Sciatic nerve (tissue), 2 donors: Measurements from ENCODE around the gene DNAH8. TPM values are rescaled to one million over a fixed set of nuclear protein-coding genes. Genes with fewer than 3 reads are reported as not detected.

ENCODE experiments used
- ATAC-seq: fragments of 200-7000 bp; cut with Tn5 transposase; one replicate; pipeline ENCODE4 v1.9.1; 2020; ENCODE audit warnings: mild to moderate bottlenecking, moderate library complexity
- DNase-seq: peaks from one replicate; pipeline ENCODE4 v3.0.0-alpha.2; 2020; ENCODE audit warnings: low spot score
- intact Hi-C: fragments of 100-400 bp; cut with DNase I; formaldehyde crosslinking; loops from one replicate; pipeline ENCODE4 v1.14.2; 2022
- total RNA-seq: library from RNA; stranded (reverse); fragmentation: NEBNext Ultra II Directional; extraction: Animal tissue kit (Norgen Biotek cat#: 25700); gene quantifications from one replicate; pipeline ENCODE4 v1.2.1, GENCODE V29; 2021
- donor health status: DM: no; HTN: no; CAD: no.
- donor health status: DM: no; HTN: no; CAD: no.

DNAH8 gene
- total RNA-seq, 1 donor from 2014 or later = 0.13 TPM

- ATAC-seq (no peak), DNase-seq (no peak)
- intact Hi-C loops = no loop called here
Observed at GRCh38 chr6:38814761-38815160, 99.7 kb downstream of the DNAH8 start.

DNA sequence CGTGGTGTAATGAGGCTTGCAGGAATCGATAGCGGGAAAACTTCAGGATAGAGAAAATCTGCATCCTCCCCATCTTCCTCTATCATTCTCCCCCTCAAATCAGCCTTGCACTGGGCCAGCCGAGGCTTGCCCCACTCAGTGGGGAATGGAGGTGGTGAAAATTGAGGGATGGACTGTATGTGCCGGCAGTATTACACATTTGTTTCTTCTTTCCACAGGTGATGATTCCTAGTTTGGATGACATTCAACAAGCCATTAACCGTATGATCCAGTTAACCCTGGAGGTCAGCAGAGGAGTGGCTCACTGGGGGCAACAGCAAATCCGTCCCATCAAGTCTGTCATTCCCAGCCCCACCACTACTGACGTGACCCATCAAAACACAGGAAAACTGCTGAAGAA lies 100.1 kb downstream of the DNAH8 start:
- DNase-seq (no peak), ATAC-seq (no peak)
- intact Hi-C loops = no loop called here

GRCh38 chr6:38818691-38819090 lies 103.6 kb downstream of the DNAH8 start:
- DNase-seq = no peak
- intact Hi-C loops = no loop called here

GRCh38 chr6:38822963-38823362 lies 107.9 kb downstream of the DNAH8 start:
- DNase-seq = no peak
- no peak for ATAC-seq
- intact Hi-C loops = no loop called here

More at GRCh38 chr6:38818691-38819090, 103.6 kb downstream of the DNAH8 start:
- no peak for ATAC-seq

GRCh38 chr6:38824243-38824894 lies 109.3 kb downstream of the DNAH8 start:
- ATAC-seq (no peak), DNase-seq (no peak)
- intact Hi-C loops = no loop called here

DNA sequence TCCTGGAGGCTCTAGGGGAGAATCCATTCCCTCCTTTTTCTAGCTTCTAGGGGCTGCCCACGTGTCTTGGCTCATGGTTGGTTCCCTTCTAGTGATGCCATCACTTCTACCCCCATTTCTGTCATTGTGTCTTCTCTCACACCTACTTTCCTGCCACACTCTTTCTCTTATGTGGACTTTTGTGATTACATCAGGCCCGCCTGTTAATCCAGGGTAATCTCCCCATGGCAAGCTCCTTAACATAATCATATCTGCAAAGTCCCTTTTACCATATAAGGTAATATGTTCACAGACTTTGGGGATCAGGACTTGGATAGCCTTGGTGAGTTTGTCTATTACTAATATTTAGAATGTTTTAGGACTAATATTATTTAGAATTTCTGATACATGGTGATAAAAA lies 111.9 kb downstream of the DNAH8 start:
- ATAC-seq = no peak

GRCh38 chr6:38831865-38832264 lies 116.8 kb downstream of the DNAH8 start:
- intact Hi-C loops = no loop called here
- no peak for ATAC-seq

More for the DNA sequence above, 111.9 kb downstream of the DNAH8 start:
- no peak for DNase-seq
- intact Hi-C loops = no loop called here

DNA sequence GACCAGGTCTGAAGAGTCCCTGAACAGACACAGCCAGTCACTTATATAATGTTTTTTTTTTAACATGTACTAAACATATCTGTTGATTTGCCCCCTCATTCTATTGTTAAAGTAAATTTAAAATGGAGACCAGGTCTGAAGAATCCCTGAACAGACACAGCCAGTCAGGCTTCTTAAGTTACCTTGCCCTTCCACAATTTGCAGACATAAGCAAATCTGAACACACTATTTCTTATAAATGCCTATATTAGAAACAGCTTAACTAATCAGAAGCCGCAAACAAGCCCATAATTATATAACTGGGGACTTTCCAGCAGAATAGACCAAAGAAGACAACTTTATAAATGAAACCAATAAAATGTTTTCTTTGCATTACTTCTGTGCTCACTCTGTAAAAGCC lies 118.2 kb downstream of the DNAH8 start:
- DNase-seq = no peak
- intact Hi-C loops = no loop called here
- ATAC-seq = no peak

More at GRCh38 chr6:38831865-38832264, 116.8 kb downstream of the DNAH8 start:
- no peak for DNase-seq

DNA sequence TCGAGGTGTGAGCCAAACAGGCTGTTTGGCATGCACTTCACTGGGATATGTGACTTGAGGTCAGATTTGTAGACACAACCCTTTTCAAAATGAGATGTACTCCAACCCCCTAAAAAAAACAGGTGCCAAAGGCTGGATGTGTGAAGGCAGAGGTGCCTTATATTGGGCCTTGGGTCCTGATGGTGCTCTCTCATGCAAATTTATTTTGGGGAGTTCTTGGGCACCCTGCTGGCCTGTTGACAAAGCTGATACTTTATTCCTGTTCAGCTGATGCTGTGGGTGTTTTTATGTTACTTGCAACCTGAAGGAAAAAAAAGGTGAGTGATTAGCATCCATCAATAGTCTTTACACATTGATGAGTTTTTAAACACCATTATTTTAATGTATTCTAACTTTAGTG lies 121.5 kb downstream of the DNAH8 start:
- DNase-seq = no peak
- intact Hi-C loops = no loop called here
- no peak for ATAC-seq

GRCh38 chr6:38837101-38837500 lies 122.0 kb downstream of the DNAH8 start:
- intact Hi-C loops = no loop called here
- ATAC-seq (no peak), DNase-seq (no peak)

- intact Hi-C loops = no loop called here
- no peak for ATAC-seq
- DNase-seq = no peak
Observed at GRCh38 chr6:38843798-38844197, 128.7 kb downstream of the DNAH8 start.

DNA sequence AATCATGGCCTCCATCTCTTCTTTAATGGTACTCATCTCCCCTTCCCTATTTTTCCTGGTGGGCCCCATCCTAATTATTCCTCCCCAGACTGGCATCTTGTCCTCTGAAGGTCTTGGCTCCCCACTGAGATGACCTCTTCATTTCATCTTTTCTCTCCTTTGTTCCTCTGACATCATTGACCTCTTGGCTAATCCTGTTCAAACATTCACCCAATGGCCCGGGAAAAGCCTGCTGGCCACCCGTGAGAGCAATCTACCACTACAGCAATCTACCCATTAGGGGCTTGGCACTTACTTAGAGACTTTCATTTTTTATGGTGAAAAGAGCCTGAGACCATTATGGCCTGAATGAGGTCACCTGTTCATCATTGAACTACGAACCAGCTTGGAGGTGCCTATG lies 130.8 kb downstream of the DNAH8 start:
- no peak for ATAC-seq
- intact Hi-C loops = no loop called here
- DNase-seq = no peak

DNA sequence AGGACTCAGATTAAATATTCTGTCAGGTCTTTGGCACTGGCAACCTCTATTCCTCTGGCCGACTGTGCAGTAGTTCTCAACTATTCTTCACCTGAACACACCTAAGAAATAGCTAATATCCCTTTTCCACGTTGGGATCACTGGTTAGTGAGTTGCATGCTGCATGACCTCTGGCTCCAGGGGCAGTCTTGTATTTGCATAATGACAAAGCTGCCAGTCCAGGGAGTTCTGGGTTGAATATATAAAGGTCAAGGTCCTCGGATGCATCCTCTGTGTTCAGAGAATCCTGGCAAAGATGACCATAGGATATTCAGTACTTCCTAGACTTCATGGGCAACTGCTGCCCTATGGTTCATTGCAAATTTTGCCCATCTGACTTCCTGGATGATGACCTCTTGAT lies 131.2 kb downstream of the DNAH8 start:
- ATAC-seq = no peak

GRCh38 chr6:38846844-38847243 lies 131.7 kb downstream of the DNAH8 start:
- intact Hi-C loops = no loop called here
- DNase-seq (no peak), ATAC-seq (no peak)

More for the DNA sequence above, 131.2 kb downstream of the DNAH8 start:
- DNase-seq = no peak
- intact Hi-C loops = no loop called here

DNA sequence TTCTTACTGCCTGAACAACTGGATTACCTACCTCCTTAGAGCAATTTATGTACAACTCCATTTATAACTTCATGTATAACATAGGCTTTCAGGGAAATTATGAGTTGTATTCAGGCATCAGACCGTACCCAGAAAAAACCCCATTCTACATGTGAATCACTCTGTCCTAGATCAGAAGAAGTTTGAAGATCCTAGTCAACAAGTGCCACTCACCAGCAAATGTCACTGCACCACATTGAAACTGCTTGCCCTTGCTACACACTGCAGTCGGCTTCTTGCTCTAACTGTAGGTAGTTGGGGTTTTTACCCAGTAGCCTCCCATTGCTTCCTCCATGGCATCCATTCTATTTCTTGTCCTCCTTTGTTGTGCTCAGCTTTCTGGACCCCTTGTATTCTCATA lies 132.4 kb downstream of the DNAH8 start:
- intact Hi-C loops = no loop called here
- DNase-seq (no peak), ATAC-seq (no peak)

GRCh38 chr6:38848760-38849159 lies 133.6 kb downstream of the DNAH8 start:
- ATAC-seq (no peak), DNase-seq (no peak)
- intact Hi-C loops = no loop called here

GRCh38 chr6:38852215-38852614 lies 137.1 kb downstream of the DNAH8 start:
- DNase-seq (no peak), ATAC-seq (no peak)
- intact Hi-C loops = no loop called here

- ATAC-seq = no peak
- no peak for DNase-seq
- intact Hi-C loops = no loop called here
Observed at GRCh38 chr6:38853236-38853635, 138.1 kb downstream of the DNAH8 start.

DNA sequence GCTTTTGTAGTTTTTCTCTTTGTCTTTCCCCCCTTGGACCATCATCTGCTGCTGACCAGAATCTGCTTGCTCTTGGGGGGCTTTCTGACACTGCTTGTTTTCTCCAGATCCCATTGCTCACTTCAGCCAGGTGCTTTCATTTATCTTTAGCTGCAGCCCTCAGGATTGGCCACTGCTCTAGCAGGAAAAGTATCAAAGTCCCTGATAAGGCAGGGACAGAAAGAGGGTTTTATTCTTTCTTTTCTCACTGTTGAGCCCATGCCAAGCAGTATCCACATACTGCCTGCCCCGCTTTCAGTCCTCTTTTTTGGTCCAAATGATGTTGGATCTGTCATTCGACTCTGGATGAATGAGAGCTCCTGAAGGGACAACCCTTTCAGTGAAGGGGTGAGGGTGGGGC lies 141.4 kb downstream of the DNAH8 start:
- DNase-seq = no peak
- intact Hi-C loops = no loop called here
- no peak for ATAC-seq

DNA sequence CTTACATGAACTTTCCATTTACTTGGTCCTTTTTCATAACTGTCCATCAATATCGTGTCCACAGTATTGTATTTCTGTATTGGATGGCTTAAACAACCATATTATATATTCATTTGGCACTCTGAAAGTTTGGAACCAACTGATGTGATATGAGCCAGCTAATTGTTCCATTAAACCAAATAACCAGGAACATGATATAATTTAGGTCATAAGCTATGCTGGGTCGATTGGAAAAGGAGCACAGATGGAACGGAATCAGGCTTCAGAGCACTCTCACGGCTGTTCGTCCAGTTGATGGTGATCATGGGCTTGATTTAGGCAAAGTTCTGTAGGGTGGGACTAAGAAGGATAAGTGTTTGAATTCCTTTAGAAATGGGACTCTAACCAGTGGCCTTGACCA lies 142.7 kb downstream of the DNAH8 start:
- DNase-seq = no peak
- ATAC-seq = no peak
- intact Hi-C loops = no loop called here

- intact Hi-C loops = no loop called here
- ATAC-seq (no peak), DNase-seq (no peak)
Observed at GRCh38 chr6:38860041-38860440, 144.9 kb downstream of the DNAH8 start.
